Superior temporal gyrus (tissue), 1 donor: ENCODE results near the gene CTIF.

ENCODE experiments used
- DNase-seq: peaks from one replicate; pipeline ENCODE4 v3.0.0-alpha.2; 2016; ENCODE audit errors: extremely low spot score

CTIF gene

DNA sequence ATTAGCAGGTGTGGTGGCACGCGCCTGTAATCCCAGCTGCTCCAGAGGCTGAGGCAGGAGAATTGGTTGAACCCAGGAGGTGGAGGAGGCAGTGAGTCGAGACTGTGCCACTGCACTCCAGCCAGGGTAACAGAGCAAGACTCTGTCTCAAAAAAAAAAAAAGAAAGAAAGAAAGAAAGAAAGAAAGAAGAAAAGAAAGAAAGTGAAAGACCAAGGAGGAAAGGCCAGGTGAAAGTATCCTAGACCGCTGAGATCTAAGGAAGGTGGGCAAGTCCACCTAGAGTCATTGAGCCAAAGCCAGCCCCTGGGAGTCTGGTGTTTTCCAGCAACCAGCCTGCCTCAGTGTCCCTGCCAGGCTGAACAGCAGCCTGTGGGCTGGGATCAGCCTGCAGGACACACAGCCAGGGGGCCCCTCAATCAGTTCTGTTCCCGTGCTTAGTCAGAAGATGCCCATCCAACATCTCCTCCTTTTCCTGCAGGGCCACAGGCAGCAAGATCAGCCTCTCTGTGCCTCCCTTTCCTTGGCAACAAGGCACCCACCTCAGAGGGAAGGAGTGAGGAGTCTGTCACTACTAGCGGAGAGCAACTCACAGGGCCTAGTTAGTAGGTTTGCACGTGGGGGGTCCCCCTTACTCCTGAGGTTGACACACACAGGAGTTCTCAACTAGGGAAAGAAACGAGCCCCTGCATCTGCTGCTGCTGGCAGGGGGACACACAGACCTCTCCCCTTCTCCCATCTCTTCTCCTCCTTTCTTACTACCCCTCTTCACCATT lies 347.9 kb downstream of the CTIF start:
- no peak for DNase-seq

GRCh38 chr18:48887294-48887904 lies 348.6 kb downstream of the CTIF start:
- DNase-seq: no peak

DNA sequence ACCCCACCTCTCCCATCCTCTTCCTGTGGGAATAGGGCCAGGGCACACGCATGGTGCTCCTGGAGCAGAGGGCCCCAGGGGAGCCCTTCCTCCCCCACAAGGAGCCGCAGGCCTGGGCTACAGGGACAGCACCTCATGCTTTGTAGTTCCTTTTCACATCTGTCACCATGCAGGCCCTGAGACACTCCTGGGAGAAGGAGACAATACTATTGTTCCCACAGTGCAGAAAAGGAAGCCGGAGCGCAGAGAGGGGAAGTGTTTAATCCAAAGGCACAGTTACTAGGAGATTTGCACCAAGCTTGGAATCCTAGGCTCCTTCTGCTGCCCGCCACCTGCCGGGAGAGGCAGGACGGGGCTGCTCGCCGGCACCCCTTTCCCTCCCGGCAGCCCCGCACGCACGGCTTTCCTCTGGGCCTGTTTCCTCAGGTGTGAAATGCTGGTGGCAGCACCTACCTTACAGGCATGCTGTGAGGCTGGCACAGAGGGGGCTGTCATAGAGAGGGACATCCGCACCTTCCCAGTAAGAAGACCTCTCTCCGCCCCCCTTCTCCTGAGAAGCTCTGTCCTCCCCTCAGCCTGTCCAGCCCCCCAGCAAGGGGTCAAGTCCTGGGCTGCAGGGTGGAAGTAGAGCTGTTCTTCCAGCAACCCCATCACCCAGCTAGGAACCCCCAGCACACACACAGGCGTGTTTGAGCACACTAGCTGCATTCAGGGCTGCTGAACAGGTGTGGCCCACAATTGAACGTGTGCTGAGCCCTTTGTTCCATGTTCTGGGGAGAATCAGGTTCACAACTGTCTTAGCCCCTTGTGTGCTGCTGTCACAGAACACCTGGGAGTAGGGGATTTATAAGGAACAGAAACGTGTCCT lies 349.3 kb downstream of the CTIF start:
- DNase-seq: no peak

DNA sequence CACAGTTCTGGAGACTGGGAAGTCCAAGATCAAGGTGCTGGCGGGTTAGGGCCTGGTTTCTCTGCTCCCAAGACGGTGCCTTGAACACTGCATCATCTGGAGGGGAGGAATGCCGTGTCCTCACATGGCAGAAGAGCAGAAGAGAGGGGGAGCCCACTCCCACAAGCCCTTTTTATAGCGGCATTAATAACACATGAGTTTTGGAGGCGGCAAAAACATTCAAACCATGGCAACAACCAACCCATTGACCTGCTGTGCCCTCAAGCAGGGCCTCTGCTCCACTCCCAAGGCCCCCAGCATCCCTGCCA lies 349.9 kb downstream of the CTIF start:
- no peak for DNase-seq

DNA sequence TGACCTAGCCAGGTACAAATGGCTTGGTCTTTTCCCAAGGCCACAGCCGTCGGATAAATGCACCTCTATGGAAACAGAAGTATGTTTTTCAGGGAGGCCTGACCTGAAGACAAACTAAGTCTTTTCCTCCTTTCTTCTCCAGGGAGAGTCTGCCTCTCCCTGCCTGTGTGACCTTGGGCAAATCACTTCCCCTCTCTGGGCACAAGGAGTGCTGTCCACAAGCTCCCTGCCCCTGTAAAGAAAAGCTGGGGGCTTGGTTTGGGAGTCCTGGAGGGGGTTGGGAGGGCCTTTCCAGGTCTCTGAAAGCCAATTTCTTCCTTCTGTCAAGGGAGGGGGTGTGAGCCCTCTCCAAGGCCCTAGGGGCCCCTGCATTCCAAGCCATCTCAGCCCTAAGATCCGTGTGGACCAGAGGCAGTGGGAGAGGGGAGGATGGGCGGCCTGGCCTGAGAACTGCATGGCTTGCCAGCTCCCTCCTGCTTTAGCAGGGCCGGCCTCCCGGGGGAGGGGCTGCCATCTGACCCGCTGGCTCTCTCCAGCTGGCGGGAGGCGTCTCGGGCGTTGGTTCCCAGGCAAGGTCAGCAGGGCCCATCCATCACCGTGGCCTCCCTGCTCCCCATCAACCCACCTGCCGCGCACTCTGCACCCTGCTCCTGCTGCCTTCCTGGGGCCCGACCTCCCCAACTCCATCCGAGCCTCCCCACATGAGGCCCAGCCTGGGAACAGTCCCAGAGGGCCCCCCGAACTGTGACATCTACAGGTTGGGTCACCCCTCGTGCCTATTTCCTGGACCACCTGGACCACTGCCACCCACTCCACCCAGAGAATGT lies 350.5 kb downstream of the CTIF start:
- no peak for DNase-seq

GRCh38 chr18:48889981-48890762 lies 351.3 kb downstream of the CTIF start:
- DNase-seq: peak; percentile 31

- no peak for DNase-seq
Observed at GRCh38 chr18:48891721-48892120, 352.9 kb downstream of the CTIF start.

- DNase-seq: no peak
Observed at GRCh38 chr18:48892146-48892855, 353.5 kb downstream of the CTIF start.

- no peak for DNase-seq
Observed at GRCh38 chr18:48893061-48893607, 354.3 kb downstream of the CTIF start.

DNA sequence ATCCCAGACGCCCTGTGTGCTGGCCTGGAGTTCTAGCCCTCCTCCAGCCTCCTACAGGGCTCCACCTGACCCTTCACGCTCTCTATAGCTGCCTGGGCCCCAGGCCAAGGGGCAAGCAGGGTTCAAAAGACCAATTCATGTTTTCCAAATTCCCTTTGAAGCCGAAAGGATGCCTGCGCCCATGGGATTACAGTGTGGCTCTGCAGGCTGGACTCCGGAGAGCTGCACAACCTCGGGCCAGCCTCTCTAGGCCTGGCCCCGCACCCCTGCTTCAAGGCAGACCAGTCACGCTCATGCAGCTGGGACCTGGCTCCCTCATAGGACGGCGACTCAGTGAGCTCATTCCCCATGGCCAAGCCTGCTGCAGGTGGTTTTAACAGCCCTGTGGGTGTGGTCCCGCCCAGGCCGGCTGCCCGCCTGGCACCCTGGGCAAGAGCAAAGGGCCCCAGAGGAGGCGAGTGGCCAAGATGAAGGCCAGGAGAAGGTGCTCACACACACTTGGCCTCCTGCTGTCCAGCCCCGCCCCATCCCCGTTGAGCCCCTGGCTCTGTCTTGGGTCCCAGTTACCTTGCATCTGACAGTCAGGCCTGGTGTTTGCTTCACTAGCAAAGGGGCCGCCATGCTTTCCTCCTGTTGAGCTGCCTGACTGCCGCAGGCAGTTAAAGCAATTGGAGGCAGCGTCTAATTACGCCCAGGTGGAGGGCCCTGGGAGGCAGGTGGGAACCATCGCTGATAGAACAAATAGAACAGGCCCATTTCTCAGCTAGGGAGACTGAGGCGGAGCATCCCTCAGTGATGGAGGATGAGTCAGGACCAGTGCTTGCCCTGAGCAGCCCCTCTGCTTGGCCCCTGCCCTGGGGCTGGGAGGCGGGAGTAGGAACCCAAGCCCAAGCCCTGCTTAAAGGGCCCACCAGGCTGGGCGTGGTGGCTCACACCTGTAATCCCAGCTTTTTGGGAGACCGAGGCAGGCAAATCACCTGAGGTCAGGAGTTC lies 355.1 kb downstream of the CTIF start:
- DNase-seq: no peak

- no peak for DNase-seq
Observed at GRCh38 chr18:48894799-48895346, 356.0 kb downstream of the CTIF start.

- DNase-seq: no peak
Observed at GRCh38 chr18:48896326-48896874, 357.6 kb downstream of the CTIF start.

DNA sequence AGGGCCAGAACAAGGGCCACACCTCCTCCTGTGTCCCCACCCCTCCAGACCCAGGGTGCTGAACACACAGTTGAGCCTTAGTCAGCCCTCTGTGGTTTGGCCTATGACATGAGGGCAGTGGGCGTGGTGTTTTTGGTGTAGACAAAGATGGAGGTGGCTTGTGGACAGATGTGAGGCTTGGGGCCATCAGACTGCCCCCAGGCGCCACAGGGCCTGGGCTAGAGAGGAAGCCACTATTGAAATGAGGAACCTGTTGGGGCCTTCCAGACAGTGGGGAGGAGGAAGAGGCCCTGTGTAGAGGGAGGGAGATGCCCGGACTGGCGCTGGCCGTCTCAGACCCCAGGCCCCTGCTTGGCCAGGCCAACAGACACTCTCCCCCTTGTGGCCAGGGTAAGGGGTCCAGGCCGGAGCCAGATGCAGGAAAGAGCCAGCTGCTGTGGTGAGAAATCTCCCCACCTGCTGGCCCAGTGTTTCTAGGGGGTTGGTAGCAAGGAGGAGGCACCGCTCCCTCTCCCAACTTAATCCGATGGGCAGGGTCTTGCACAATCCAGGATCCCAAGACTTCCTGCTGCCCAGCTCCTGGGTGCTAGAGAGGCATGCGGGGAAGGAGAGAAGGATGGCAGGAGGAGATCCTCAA lies 358.2 kb downstream of the CTIF start:
- no peak for DNase-seq

DNA sequence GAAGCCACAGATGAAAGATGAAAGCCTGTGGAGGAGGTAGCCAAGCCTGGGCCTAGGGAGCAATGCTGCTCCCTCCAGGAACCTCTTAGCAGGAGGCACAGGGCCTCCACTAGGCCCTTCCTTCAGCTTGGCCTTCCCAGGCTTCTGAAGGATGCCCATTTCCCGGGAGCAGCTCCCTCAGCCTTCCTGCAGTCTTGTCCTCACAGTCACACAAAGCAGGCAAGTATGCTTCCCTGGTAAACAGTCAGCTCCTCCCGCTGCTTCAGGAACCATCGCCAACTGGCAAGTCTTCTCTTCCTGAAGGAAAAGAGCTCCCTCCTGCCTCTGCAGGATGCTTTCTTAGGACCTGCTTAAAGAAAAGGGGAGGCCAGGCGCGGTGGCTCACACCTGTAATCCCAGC lies 358.7 kb downstream of the CTIF start:
- no peak for DNase-seq

- no peak for DNase-seq
Observed at GRCh38 chr18:48898521-48898920, 359.7 kb downstream of the CTIF start.

DNA sequence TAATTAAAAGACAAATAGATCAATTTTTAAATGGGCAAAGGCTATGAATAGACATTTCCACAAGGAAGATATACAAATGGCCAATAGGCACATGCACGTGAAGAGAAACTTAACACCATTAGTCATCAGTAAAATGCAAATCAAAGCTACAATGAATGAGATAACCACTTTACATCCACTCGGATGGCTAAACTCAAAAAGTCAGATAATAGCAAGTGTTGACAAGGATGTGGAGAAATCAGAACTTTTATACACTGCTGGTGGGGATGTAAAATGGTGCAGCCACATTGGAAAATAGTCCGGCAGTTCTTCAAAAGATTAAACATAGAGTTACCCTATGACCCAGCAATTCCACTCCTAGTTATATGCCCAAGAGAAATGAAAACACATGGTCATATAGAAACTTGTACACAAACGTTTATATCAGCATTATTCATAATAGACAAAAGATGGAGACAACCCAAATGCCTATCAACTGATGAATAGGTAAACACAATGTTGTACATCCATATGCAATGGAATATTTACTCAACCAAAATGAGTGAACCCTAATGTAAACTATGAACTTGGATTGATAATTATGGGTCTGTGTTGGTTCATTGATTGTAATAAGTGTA lies 360.8 kb downstream of the CTIF start:
- no peak for DNase-seq

- DNase-seq: no peak
Observed at GRCh38 chr18:48900469-48900868, 361.6 kb downstream of the CTIF start.
